GM10248 (cell line): ENCODE data around the gene PDLIM3.

Experiments used
- CTCF ChIA-PET: fragments of 300-600 bp; sonication (Branson Sonifier 250); formaldehyde crosslinking; extraction: SDS; loops from one replicate; lab custom pipeline; 2021; ENCODE audit warnings: antibody characterized with exemption; lab: Yijun Ruan, JAX
- POLR2A ChIA-PET: fragments of 350-650 bp; sonication (Branson Sonifier 250); formaldehyde crosslinking; extraction: SDS; loops from one replicate; lab custom pipeline; 2020; ENCODE audit warnings: antibody characterized with exemption; lab: Yijun Ruan, JAX
- DNase-seq: peaks from one replicate; pipeline ENCODE4 v3.0.0; 2012; ENCODE audit errors: extremely low spot score
- TF ChIP-seq, protein P1 (sequence below): IDR thresholded peaks from 2 replicates; pipeline ENCODE4 v1.5.1; 2012; ENCODE audit warnings: mild to moderate bottlenecking, low read depth; ENCODE audit errors: extremely low read depth, missing control alignments, control extremely low read depth

PDLIM3 gene

DNA sequence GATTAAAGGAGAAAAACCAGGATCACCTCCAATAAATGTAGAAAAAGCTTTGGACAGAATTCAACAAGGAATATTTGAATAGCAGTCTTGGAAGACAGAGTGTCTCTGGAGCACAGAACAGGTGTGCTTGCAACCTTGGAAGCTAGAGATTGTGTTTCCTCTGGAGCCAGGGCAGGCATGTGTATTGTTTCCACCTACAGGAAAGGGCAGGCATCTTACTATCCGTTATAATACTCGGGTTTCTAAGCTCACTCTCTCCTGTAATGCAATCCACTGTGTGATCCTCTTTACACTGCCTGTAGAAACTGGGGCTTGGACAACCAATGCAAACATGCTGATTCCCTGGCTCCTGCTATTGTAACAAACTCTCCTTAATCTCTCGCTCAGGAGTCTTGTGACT, 78.2 kb downstream of the PDLIM3 start:
- no peak for DNase-seq
- ChIA-PET CTCF (interaction anchor here (1.3 to 1.9 kb wide), 3 partner anchors 8 to 30 kb away, joined by 4 to 6 read pairs (median 4); no protein-coding TSS in a partner anchor), POLR2A (no interaction called here)
- TF ChIP-seq, protein P1, sequence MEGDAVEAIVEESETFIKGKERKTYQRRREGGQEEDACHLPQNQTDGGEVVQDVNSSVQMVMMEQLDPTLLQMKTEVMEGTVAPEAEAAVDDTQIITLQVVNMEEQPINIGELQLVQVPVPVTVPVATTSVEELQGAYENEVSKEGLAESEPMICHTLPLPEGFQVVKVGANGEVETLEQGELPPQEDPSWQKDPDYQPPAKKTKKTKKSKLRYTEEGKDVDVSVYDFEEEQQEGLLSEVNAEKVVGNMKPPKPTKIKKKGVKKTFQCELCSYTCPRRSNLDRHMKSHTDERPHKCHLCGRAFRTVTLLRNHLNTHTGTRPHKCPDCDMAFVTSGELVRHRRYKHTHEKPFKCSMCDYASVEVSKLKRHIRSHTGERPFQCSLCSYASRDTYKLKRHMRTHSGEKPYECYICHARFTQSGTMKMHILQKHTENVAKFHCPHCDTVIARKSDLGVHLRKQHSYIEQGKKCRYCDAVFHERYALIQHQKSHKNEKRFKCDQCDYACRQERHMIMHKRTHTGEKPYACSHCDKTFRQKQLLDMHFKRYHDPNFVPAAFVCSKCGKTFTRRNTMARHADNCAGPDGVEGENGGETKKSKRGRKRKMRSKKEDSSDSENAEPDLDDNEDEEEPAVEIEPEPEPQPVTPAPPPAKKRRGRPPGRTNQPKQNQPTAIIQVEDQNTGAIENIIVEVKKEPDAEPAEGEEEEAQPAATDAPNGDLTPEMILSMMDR: no peak

GRCh38 chr4:185456131-185456530, 79.2 kb downstream of the PDLIM3 start:
- POLR2A ChIA-PET: no interaction called here
- CTCF ChIA-PET: interaction anchor here (1.1 to 1.8 kb wide), 2 partner anchors 9 to 11 kb away, joined by 3 to 4 read pairs; no protein-coding TSS in a partner anchor
- no peak for DNase-seq
- TF ChIP-seq, protein P1: no peak
